B cell (primary cell): ENCODE data around the gene CNR2. TPM values are rescaled to one million over a fixed set of nuclear protein-coding genes. Genes with fewer than 3 reads are reported as not detected.

Experiments used
- ATAC-seq: fragments of 200-7000 bp; cut with Tn5 transposase; one replicate; pipeline ENCODE4 v1.10.0; 2021; ENCODE audit warnings: low read depth, mild to moderate bottlenecking, moderate number of reproducible peaks, moderate library complexity
- CTCF ChIA-PET: fragments of 350-600 bp; sonication (Branson Sonifier 250); formaldehyde crosslinking; loops from one replicate; lab custom pipeline; 2021; ENCODE audit warnings: antibody characterized with exemption, inconsistent platforms; lab: Charles Lee
- POLR2A ChIA-PET: fragments of 350-600 bp; sonication (Branson Sonifier 250); formaldehyde crosslinking; loops from one replicate; lab custom pipeline; 2021; ENCODE audit warnings: antibody characterized with exemption; lab: Charles Lee
- DNase-seq: peaks from one replicate; pipeline ENCODE4 v3.0.0; 2013
- H2AFZ ChIP-seq: 2 replicates; pipeline ENCODE4 v1.6.1; 2012; ENCODE audit warnings: mild to moderate bottlenecking, low read depth, low read length; ENCODE audit not compliant: insufficient read depth, poor library complexity, severe bottlenecking
- H3K27ac ChIP-seq, 2 donors: 1 replicate in 1 of 2; 2 replicates in 1 of 2; pipeline ENCODE4 v1.5.1; 2012 to 2013; ENCODE audit warnings: low read length in 2 of 2, mild to moderate bottlenecking in 2 of 2, moderate library complexity in 1 of 2
- H3K27me3 ChIP-seq, 4 experiments: fragments of 200-600 bp in 1 of 4; sonication (generic) in 1 of 4; replicated peaks in 1 of 4; 1 replicate in 2 of 4; 2 replicates in 2 of 4; pipeline versions ENCODE4 v1.6.1 to v1.7.0; 2013 to 2016; ENCODE audit warnings: low read length in 3 of 4, mild to moderate bottlenecking in 2 of 4, mixed read lengths in 1 of 4, moderate library complexity in 1 of 4; ENCODE audit not compliant: insufficient read depth in 4 of 4, control insufficient read depth in 3 of 4; ENCODE audit errors: control extremely low read depth in 1 of 4
- H3K36me3 ChIP-seq, 2 experiments: replicated peaks in 1 of 2; 1 replicate in 1 of 2; 2 replicates in 1 of 2; pipeline versions ENCODE4 v1.6.1 to v1.7.1; 2013; ENCODE audit warnings: low read length in 1 of 2; ENCODE audit not compliant: insufficient read depth in 2 of 2, control insufficient read depth in 1 of 2; ENCODE audit errors: control extremely low read depth in 1 of 2, extremely low read depth in 1 of 2
- H3K4me1 ChIP-seq, 2 donors: fragments of 200-600 bp in 1 of 2; sonication (generic) in 1 of 2; 1 replicate in 1 of 2; 2 replicates in 1 of 2; pipeline versions ENCODE4 v1.5.1 to v1.6.1; 2013 to 2017; ENCODE audit warnings: low read length in 2 of 2; ENCODE audit not compliant: control insufficient read depth in 2 of 2, insufficient read depth in 2 of 2
- H3K4me2 ChIP-seq: replicated peaks from 2 replicates; pipeline ENCODE3; 2012; ENCODE audit warnings: mild to moderate bottlenecking, low read depth, low read length; ENCODE audit not compliant: poor library complexity, severe bottlenecking
- H3K4me3 ChIP-seq, 5 experiments: fragments of 200-600 bp in 1 of 5; sonication (generic) in 1 of 5; 1 replicate in 3 of 5; 2 replicates in 2 of 5; pipeline versions ENCODE4 v1.5.1 to v1.7.0; 2011 to 2016; ENCODE audit warnings: low read length in 4 of 5, mild to moderate bottlenecking in 4 of 5, low read depth in 2 of 5, control low read depth in 1 of 5, moderate library complexity in 1 of 5; ENCODE audit not compliant: insufficient read depth in 1 of 5; ENCODE audit errors: control extremely low read depth in 1 of 5, extremely low read depth in 1 of 5
- H3K79me2 ChIP-seq: fragments of 200-600 bp; sonication (generic); one replicate; pipeline ENCODE4 v1.6.0; 2016; ENCODE audit warnings: low read length; ENCODE audit not compliant: control insufficient read depth, insufficient read depth
- H3K9ac ChIP-seq: fragments of 200-600 bp; sonication (generic); 2 replicates; pipeline ENCODE4 v1.6.1; 2017; ENCODE audit warnings: mild to moderate bottlenecking, low read length, moderate library complexity
- H3K9me3 ChIP-seq, 3 donors: one replicate each; pipeline versions ENCODE4 v1.6.1 to v1.7.1; 2013; ENCODE audit warnings: low read length in 2 of 3; ENCODE audit not compliant: control insufficient read depth in 2 of 3, insufficient read depth in 1 of 3; ENCODE audit errors: control extremely low read depth in 1 of 3
- H4K20me1 ChIP-seq: 2 replicates; pipeline ENCODE4 v1.6.0; 2012; ENCODE audit warnings: mild to moderate bottlenecking, low read length; ENCODE audit not compliant: insufficient read depth, control insufficient read depth, poor library complexity, severe bottlenecking
- H3K27ac Mint-ChIP-seq: one replicate; pipeline ENCODE4 v1.8.0; 2021; ENCODE audit warnings: mixed read lengths
- H3K27me3 Mint-ChIP-seq: one replicate; pipeline ENCODE4 v1.8.0; 2021; ENCODE audit warnings: mixed read lengths
- H3K4me1 Mint-ChIP-seq: one replicate; pipeline ENCODE4 v1.8.0; 2021; ENCODE audit warnings: mixed read lengths
- H3K4me3 Mint-ChIP-seq: one replicate; pipeline ENCODE4 v1.8.0; 2021; ENCODE audit warnings: mixed read lengths
- H3K9me3 Mint-ChIP-seq: one replicate; pipeline ENCODE4 v1.8.0; 2022; ENCODE audit warnings: mixed read lengths; ENCODE audit not compliant: insufficient read depth
- EZH2 ChIP-seq: IDR thresholded peaks from 2 replicates; pipeline ENCODE4 v1.6.1; 2012; ENCODE audit warnings: borderline replicate concordance, low read depth, mild to moderate bottlenecking, moderate library complexity, low read length; ENCODE audit not compliant: insufficient read depth, poor library complexity, severe bottlenecking
- WGBS: methylation state at CpG from one replicate; pipeline ENCODE4 v1.1.5; 2013; ENCODE audit warnings: missing lambda C conversion rate; ENCODE audit not compliant: insufficient coverage; 5-methylcytosine and 5-hydroxymethylcytosine counted together
- intact Hi-C: fragments of 100-400 bp; cut with micrococcal nuclease; formaldehyde crosslinking; loops from one replicate; pipeline ENCODE4 v1.10.0; 2022
- polyA plus RNA-seq: library from polyadenylated mRNA; depleted of rRNA; stranded (reverse); fragments of >200 nt; gene quantifications from 2 replicates; pipeline ENCODE4 v1.2.3, GENCODE V29; 2012
- total RNA-seq, 2 donors: library from RNA; stranded (reverse); fragments of 120-200 nt in 1 of 2; gene quantifications; 1 replicate in 1 of 2; 2 replicates in 1 of 2; pipeline versions ENCODE4 v1.2.3 to v1.2.4, GENCODE V29; 2013 to 2022
- TF ChIP-seq, protein P1 (sequence below): fragments of 200-600 bp; IDR thresholded peaks from one replicate; pipeline ENCODE4 v1.8.0; 2022; ENCODE audit warnings: antibody characterized with exemption, mild to moderate bottlenecking

The CNR2 gene
- total and polyA plus RNA-seq, 2 donors (not counting 1 experiment from before 2014, with no cell fraction given), result 45.6 to 63.4 TPM

DNA sequence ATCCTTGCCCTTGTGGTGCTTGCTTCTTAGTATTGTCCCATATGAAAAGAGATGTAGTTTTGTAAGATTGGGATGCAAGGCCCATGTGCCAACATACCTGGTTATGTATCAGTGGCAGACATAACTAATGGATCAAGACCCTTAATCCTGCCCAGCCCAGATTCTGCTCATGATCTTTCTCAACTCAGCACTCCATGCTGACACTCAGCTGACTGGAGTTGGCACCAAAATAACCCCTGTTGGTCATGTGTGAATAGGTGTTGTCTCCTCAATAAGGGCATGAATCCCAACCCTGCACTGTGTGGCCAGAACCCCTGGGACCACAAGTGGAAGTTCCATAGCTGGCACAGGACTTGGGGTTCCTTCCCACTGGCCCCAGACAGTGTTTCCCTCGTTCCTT, 13.9 kb upstream of the CNR2 start:
- 93% methylated on average over 1 of the region's 1 CpG for WGBS
- POLR2A ChIA-PET, result interaction anchor here (0.6 kb wide), 2 partner anchors 12 to 25 kb away, joined by 3 to 4 read pairs; no protein-coding TSS in a partner anchor

DNA sequence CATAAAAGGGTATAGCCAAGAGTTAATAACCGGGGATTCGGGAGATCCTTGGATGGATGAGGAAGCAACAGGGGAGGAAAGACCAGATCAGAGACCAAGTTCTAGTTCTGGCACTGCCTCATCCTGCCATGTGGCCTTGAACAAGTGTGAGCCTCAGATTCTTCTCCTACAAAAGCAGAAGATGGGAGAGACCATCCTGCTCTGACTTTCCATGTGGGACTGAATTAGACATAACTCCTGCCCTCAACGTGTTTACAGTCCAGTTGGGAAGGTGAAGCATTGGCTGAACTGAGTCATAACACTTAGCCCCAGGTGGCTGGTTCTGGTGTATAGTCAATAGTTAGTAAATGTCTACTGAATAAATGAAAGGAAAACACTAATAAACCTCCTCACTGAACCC, 12.1 kb upstream of the CNR2 start:
- Mint-ChIP-seq H3K27me3 (no peaks in the 10 kb centered on the region), H3K4me3 (no peak overlapping the region), H3K4me1 (peaks cover 13% of the 10 kb centered on the region), H3K27ac (no peak overlapping the region), H3K9me3 (no peaks in the 10 kb centered on the region)
- Histone ChIP-seq H3K9ac (no peak overlapping the region), H4K20me1 (no peaks in the 10 kb centered on the region), H3K9me3 (no peaks in the 10 kb centered on the region), H3K4me1 (peaks cover 6 to 12% of the 10 kb centered on the region in 2 donors), H3K27me3 (no peaks in the 10 kb centered on the region), H3K27ac (no peak overlapping the region), H3K4me3 (no peak overlapping the region), H3K79me2 (no peaks in the 10 kb centered on the region), H3K36me3 (no peaks in the 10 kb centered on the region), H3K4me2 (no peak overlapping the region), H2AFZ (no peak overlapping the region)
- no peak for DNase-seq
- intact Hi-C loops, result no loop called here
- ChIA-PET CTCF (interaction anchor here (0.9 to 1.7 kb wide), 2 partner anchors 9 to 115 kb away, joined by 5 read pairs; no protein-coding TSS in a partner anchor), POLR2A (no interaction called here)
- TF ChIP-seq, protein P1, sequence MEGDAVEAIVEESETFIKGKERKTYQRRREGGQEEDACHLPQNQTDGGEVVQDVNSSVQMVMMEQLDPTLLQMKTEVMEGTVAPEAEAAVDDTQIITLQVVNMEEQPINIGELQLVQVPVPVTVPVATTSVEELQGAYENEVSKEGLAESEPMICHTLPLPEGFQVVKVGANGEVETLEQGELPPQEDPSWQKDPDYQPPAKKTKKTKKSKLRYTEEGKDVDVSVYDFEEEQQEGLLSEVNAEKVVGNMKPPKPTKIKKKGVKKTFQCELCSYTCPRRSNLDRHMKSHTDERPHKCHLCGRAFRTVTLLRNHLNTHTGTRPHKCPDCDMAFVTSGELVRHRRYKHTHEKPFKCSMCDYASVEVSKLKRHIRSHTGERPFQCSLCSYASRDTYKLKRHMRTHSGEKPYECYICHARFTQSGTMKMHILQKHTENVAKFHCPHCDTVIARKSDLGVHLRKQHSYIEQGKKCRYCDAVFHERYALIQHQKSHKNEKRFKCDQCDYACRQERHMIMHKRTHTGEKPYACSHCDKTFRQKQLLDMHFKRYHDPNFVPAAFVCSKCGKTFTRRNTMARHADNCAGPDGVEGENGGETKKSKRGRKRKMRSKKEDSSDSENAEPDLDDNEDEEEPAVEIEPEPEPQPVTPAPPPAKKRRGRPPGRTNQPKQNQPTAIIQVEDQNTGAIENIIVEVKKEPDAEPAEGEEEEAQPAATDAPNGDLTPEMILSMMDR, result no peak
- no peak for ATAC-seq
- no CpG with 5 or more reads among the region's 3 CpGs for WGBS

More for the DNA sequence above, 13.9 kb upstream of the CNR2 start:
- TF ChIP-seq, protein P1, result no peak
- no peak for TF ChIP-seq EZH2
- no peaks in the 10 kb centered on the region for H3K27me3 ChIP-seq
- no peak overlapping the region for H3K27ac ChIP-seq
- no peaks in the 10 kb centered on the region for H4K20me1 ChIP-seq
- H3K36me3 ChIP-seq, result no peaks in the 10 kb centered on the region
- no peak overlapping the region for H3K27ac Mint-ChIP-seq
- no peak overlapping the region for H2AFZ ChIP-seq
- no peaks in the 10 kb centered on the region for H3K9me3 Mint-ChIP-seq
- CTCF ChIA-PET, result interaction anchor here (1.8 to 6.3 kb wide), 2 partner anchors 10 to 14 kb away, joined by 5 to 55 read pairs; partner anchors contain the start of gene CNR2
- peaks cover 17 to 22% of the 10 kb centered on the region in 2 donors for H3K4me1 ChIP-seq
- H3K4me2 ChIP-seq, result no peak overlapping the region
- no peaks in the 10 kb centered on the region for H3K9me3 ChIP-seq
- ATAC-seq (no peak), DNase-seq (no peak)
- no peak overlapping the region for H3K4me3 Mint-ChIP-seq
- H3K4me1 Mint-ChIP-seq, result peaks cover 23% of the 10 kb centered on the region
- H3K27me3 Mint-ChIP-seq, result no peaks in the 10 kb centered on the region
- no peak overlapping the region for H3K4me3 ChIP-seq
- intact Hi-C loops, result no loop called here
- H3K79me2 ChIP-seq, result no peaks in the 10 kb centered on the region
- no peak overlapping the region for H3K9ac ChIP-seq
